Activated CD4-positive, alpha-beta T cell treated with anti-CD3 and anti-CD28 coated beads, Interleukin-10, Interleukin-2, amounts not matched to agents 100 ng/mL and 50 ng/mL, durations not matched to agents 16 hours and 8 hours (primary cell): Measurements from ENCODE around the gene CCDC180.
"Not testable (repeated sequence)": the region's sequence is repeated elsewhere in the genome, so short reads cannot be mapped to it uniquely, and the experiment has no call there.

Source experiments
- DNase-seq: peaks from one replicate; pipeline ENCODE4 v3.0.0-alpha.2; 2020

Gene CCDC180

GRCh38 chr9:97307500-97308163, at the start of gene CCDC180:
CCDC180 (plus strand) TSS chr9:97307659; CDS start chr9:97308064, 405 bp downstream.
- DNase-seq = no peak

GRCh38 chr9:97259834-97260514, 47.5 kb upstream of the CCDC180 start:
- not testable (repeated sequence) for DNase-seq

GRCh38 chr9:97271292-97271691, 36.2 kb upstream of the CCDC180 start:
- no peak for DNase-seq

- DNase-seq = no peak
Observed at GRCh38 chr9:97272072-97272471, 35.4 kb upstream of the CCDC180 start.

- no peak for DNase-seq
Observed at GRCh38 chr9:97276310-97276852, 31.1 kb upstream of the CCDC180 start.

GRCh38 chr9:97277953-97278352, 29.5 kb upstream of the CCDC180 start:
- DNase-seq = no peak

- DNase-seq = no peak
Observed at GRCh38 chr9:97280755-97281330, 26.6 kb upstream of the CCDC180 start.

- DNase-seq = no peak
Observed at GRCh38 chr9:97283768-97284167, 23.7 kb upstream of the CCDC180 start.

GRCh38 chr9:97284798-97285197, 22.7 kb upstream of the CCDC180 start:
- no peak for DNase-seq

GRCh38 chr9:97292200-97292599, 15.3 kb upstream of the CCDC180 start:
- DNase-seq = no peak

GRCh38 chr9:97293207-97293721, 14.2 kb upstream of the CCDC180 start:
- no peak for DNase-seq

GRCh38 chr9:97293818-97294217, 13.6 kb upstream of the CCDC180 start:
- no peak for DNase-seq

- DNase-seq = no peak
Observed at GRCh38 chr9:97297889-97298288, 9.6 kb upstream of the CCDC180 start.

GRCh38 chr9:97299809-97300414, 7.5 kb upstream of the CCDC180 start:
- DNase-seq = peak; percentile 44

GRCh38 chr9:97300586-97300985, 6.9 kb upstream of the CCDC180 start:
- DNase-seq = no peak

- no peak for DNase-seq
Observed at GRCh38 chr9:97301974-97302373, 5.5 kb upstream of the CCDC180 start.

GRCh38 chr9:97304586-97304985, 2.9 kb upstream of the CCDC180 start:
- DNase-seq = no peak

- DNase-seq = no peak
Observed at GRCh38 chr9:97305501-97306298, 1.8 kb upstream of the CCDC180 start.

- DNase-seq = peak; percentile 9
Observed at GRCh38 chr9:97307091-97307490, 368 bp upstream of the CCDC180 start.

GRCh38 chr9:97309260-97309659, 1.8 kb downstream of the CCDC180 start:
- DNase-seq = no peak

- no peak for DNase-seq
Observed at GRCh38 chr9:97310023-97310422, 2.6 kb downstream of the CCDC180 start.

- no peak for DNase-seq
Observed at GRCh38 chr9:97310896-97311295, 3.4 kb downstream of the CCDC180 start.
